ENCODE measurements around the gene DCLK1.

- TF ChIP-seq, protein P1, sequence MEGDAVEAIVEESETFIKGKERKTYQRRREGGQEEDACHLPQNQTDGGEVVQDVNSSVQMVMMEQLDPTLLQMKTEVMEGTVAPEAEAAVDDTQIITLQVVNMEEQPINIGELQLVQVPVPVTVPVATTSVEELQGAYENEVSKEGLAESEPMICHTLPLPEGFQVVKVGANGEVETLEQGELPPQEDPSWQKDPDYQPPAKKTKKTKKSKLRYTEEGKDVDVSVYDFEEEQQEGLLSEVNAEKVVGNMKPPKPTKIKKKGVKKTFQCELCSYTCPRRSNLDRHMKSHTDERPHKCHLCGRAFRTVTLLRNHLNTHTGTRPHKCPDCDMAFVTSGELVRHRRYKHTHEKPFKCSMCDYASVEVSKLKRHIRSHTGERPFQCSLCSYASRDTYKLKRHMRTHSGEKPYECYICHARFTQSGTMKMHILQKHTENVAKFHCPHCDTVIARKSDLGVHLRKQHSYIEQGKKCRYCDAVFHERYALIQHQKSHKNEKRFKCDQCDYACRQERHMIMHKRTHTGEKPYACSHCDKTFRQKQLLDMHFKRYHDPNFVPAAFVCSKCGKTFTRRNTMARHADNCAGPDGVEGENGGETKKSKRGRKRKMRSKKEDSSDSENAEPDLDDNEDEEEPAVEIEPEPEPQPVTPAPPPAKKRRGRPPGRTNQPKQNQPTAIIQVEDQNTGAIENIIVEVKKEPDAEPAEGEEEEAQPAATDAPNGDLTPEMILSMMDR (IDR thresholded peaks at IDR 0.05), result no peak
- TF ChIP-seq POLR2A (IDR thresholded peaks at IDR 0.05), result peak in 1 of 4 donors; percentile 19
These were observed at the start of gene DCLK1 for GRCh38 chr13:36131222-36131930.

Data from esophagus squamous epithelium (tissue), 4 donors.